HG02852 (cell line): ENCODE data around the gene AGRN.
"Not testable (repeated sequence)": the region's sequence is repeated elsewhere in the genome, so short reads cannot be mapped to it uniquely, and the experiment has no call there.

ENCODE experiments used
- ATAC-seq: cut with Tn5 transposase; IDR thresholded peaks from one replicate; pipeline ENCODE4 v1.9.1; 2021; ENCODE audit warnings: mild to moderate bottlenecking, moderate library complexity; ENCODE audit not compliant: unreplicated experiment

The AGRN gene

GRCh38 chr1:1018321-1018685, 1.6 kb upstream of the AGRN start:
- ATAC-seq = not testable (repeated sequence)

DNA sequence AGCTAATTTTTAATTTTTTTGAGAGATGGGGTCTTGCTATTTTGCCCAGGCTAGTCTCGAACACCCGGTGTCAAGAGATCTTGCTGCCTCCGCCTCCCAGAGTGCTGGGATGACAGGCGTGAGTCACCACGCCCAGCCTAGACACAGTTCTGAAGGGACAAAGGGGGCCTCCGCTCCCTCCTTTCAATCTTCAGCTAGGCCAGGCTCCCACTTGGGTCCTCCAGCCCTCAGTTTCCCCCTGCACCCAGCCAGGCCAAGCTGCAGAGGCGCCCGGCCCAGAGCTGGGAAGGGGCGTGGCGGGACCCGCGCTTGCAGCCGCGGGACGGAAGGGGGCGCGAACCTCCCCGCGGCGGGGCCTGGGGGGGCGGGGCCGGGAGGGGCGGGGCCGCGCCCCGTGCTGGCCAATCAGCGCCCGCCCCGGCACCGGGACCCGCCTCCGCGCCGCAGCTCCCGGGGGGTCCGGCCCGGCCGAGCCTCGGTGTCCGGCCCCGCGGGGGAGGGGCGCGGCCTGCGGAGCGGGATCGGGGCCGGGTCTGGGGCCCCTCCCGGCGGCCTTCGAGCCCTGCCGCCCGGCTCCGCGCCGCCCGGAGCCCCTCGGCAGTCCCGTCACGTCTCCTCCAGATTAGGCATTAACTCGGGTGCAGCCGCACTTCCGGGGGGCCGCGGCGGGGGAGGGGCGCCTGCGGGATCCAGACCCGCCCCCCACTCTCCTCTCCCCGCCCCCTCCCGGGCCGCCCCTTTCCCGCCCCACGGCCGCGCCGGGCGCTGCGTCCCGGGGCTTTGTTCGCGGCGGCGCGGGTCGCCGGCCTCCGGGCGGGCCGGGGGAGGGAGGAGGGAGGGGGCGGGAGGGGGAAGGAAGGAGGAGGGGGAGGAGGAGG, 559 bp upstream of the AGRN start:
- peak; percentile 62 for ATAC-seq

GRCh38 chr1:1020415-1021009, 592 bp downstream of the AGRN start:
- no peak for ATAC-seq

- no peak for ATAC-seq
Measured at GRCh38 chr1:1021010-1021919, 1.3 kb downstream of the AGRN start.

DNA sequence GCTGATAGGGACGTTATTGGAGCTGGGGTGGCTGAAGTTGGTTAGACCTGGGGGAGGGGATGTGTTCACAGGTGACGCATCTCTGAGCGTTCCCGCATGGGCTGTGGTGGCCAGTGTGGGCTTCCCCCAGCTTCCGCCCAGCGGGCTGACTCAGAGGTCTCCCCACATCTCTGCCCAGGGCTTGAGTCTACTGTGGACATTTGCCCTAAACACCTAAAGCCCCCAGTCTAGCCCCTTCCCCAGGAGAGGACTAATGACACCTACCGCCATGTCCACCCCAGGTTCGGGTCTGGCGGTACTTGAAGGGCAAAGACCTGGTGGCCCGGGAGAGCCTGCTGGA, 2.0 kb downstream of the AGRN start:
- no peak for ATAC-seq

GRCh38 chr1:1022302-1023009, 2.5 kb downstream of the AGRN start:
- no peak for ATAC-seq

GRCh38 chr1:1023700-1024099, 3.8 kb downstream of the AGRN start:
- ATAC-seq = no peak

DNA sequence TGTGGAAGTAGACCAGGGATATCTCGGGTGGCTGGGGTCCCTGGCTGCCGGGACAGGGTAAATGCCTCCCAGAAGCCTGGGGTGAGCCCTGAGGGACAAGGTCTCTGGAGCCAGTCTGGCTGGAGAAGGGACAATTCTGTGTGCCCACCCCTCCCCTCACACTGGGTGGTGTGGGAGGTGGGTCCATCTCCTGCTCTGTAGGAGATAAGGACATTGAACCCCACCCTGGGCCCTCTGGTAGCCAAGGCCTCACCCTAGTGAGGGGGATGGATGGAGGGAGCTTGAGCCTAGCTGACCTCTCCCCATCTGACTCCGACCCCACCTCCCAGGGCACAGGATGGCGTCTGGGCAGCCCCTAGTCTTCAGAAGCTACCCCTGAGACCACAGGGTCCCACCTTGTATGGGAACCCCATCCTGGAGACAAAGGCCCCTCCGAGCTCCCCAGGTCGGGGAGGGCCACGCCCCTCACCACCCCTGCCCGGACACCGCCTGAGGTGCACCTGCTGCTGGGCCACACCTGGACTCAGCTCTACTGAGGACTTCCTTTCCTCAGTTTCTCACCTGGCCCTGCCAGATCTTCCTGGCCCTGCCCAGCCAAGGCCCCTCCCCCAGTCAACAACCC, 4.3 kb downstream of the AGRN start:
- no peak for ATAC-seq

DNA sequence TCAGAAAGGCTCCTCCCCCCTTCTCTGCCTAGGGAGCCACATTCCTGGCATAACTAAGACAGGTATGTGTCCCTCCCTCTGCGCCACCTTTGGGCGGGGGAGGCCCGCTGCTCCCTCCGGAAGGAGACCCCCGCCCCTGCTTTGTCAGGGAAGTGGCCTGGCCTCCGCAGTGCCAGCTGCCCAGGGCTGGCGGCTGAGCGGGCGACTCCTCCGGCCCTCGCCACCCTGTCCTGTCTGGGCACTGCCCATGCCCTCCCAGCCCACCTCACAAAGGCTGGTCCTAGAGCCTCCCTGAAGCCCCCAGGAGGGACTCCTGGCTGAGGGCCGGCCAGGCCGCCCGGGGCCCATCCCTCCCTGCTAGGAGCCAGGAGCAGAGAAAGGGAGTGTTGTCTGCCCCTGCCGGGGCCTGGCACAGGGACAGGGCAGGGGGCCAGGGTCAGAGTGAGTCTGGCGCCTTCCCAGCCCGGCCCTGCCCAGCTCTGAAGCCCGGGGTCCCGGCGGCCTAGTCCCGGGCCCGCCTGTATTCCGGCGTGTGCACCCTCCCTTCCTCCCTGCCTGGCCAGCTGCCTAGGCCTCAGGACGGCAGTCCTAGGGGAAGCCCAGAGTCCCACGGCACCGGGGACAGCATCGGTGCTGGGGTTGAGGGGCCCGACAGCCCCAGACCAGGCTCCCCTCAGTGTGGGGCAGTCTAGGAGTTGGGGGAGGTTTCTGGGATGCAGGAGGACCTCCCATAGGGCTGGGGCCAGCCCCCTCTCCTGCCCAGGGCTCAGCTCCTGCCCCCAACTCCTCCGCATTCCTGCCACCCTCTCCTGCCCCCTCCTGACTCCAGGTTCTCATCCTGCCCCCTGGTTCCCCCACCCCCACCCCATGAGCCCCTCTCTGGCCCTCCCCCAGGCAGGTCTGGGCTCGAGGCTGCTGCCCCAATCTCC, 5.1 kb downstream of the AGRN start:
- no peak for ATAC-seq

DNA sequence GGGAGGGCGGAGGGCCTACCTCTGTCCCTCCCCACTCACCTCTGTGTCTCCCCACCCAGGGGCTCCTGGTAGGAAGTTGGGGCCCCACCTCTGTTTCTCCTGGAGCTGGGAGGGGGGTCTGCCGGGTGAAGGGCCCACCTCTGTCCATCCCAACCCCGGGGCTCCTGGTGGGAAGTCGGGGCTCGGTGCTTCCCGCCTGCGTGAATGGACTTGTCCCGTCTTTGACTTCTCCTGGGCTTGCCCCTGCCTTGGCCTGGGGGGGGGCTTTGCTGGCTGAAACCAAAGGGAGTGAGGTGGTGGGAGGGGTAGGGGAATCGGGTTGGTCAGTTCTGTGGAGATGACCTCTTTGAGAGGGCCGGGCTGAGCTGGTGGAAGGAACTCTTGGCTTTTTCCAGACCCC, 5.8 kb downstream of the AGRN start:
- ATAC-seq = no peak

GRCh38 chr1:1026599-1027413, 6.9 kb downstream of the AGRN start:
- ATAC-seq = no peak

DNA sequence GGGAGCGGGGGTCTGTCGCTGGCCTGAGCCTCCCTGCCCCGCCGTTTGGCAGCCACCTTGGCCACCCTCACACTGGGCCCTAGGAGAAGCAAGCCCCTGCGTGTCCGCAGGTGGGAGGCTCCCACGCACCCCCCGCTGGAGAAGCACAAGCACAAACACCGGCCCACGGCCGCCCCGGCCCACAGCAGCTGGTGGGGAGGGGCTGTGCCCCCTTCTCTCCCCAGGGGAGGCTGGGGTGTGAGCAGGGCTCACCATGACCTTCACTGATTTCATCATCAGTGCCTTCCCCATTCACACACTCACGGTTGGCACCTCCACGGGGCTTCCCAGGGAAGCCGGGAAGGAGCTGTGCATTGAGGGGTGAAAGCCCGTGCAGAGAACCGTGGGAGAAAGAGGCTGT, 7.9 kb downstream of the AGRN start:
- no peak for ATAC-seq

- not testable (repeated sequence) for ATAC-seq
Measured at GRCh38 chr1:1030867-1031658, 11.1 kb downstream of the AGRN start.

DNA sequence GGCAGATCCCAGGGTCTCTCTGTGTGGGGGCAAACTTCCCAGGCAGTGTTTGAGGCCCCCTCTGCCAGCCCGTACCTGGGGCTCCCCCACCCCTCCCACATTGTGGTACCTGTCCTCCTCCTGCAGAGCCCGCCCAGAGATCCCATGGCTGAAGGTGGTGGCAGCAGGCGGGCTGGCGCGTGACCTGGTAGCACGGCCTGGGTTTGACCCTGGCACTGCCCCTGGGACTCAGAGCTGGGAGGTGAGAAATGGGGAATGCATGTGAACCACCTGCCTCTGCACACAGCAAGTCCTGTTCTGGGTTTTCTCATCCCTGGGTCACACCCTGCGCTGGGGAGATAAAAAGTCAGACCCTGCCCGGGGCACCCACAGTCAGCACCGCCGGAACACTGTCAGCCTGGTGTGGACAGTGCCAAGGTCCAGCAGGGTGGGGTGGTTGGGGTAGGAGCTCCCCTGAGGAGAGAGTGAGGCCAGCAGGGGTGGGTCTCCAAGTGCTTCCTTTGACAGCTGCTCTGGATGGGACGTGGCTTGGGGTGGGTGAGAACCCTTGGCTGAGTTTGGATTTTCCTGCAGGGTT, 11.8 kb downstream of the AGRN start:
- no peak for ATAC-seq

DNA sequence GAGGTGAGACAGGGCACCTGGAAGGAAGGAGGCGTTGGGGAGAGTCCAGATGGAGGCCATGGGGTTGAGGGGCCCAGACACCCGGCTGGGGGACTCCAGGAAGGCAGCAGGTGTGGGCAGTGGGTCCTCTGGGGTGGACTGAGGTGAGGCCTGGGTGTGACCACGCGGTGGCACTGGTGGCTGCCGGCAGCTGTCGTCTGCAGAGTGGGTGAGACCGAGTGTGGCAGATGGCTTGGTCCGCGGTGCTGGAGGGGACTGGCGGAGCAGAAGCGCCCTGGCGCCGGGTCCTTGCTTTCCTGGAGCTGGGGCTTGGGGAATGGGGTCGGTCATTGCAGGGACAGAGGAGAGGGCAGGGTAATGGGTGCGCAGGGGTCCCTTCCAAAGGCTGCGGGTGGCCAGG, 12.5 kb downstream of the AGRN start:
- ATAC-seq = peak; percentile 8

- ATAC-seq = peak; percentile 73
Measured at GRCh38 chr1:1033009-1033587, 13.2 kb downstream of the AGRN start.
